Measurements from ENCODE around the gene PHF14.

Gene PHF14

GRCh38 chr7:11078247-11078834 is 104.7 kb downstream of the PHF14 start:
- DNase-seq (ENCODE audit: insufficient read length) (no peak), FAIRE-seq (no peak)
- no peak for TF ChIP-seq POLR2A (IDR thresholded peaks at IDR 0.05; ENCODE audit: low read depth, low read length)
- no peak for TF ChIP-seq POLR2AphosphoS5 (IDR thresholded peaks at IDR 0.05; ENCODE audit: low read depth, low read length)
- no peak for TF ChIP-seq TAF1 (IDR thresholded peaks at IDR 0.05; ENCODE audit: borderline replicate concordance, low read depth, low read length)

DNA sequence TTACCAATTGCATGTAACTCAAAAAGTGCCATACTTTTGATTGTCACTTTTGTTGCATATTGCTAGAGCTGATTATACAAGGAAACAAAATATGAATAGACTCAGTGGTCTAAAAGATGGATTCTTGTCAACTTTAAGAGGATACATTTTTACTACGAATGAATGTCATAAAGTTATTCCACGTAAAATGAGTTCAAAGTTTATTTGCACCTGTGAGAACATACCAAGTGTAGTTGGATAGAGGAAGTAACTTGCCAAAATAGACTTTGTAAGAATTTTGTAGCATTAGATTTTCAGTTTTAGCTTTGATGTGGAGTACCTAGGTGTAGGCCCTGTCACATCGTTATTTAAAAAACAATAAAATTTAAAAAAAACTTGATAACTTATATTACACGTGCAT is 106.2 kb downstream of the PHF14 start:
- no peak for FAIRE-seq
- TF ChIP-seq POLR2AphosphoS5 (IDR thresholded peaks at IDR 0.05; ENCODE audit: low read depth, low read length) (no peak), POLR2A (IDR thresholded peaks at IDR 0.05; ENCODE audit: low read depth, low read length) (no peak), TAF1 (IDR thresholded peaks at IDR 0.05; ENCODE audit: borderline replicate concordance, low read depth, low read length) (no peak)
- no peak for DNase-seq (ENCODE audit: insufficient read length)

- FAIRE-seq, result no peak
- TF ChIP-seq POLR2A (IDR thresholded peaks at IDR 0.05; ENCODE audit: low read depth, low read length) (no peak), POLR2AphosphoS5 (IDR thresholded peaks at IDR 0.05; ENCODE audit: low read depth, low read length) (no peak), TAF1 (IDR thresholded peaks at IDR 0.05; ENCODE audit: borderline replicate concordance, low read depth, low read length) (no peak)
- DNase-seq (ENCODE audit: insufficient read length), result no peak
Observed at GRCh38 chr7:11082121-11082520, 108.4 kb downstream of the PHF14 start.

GRCh38 chr7:11082552-11083213 is 109.0 kb downstream of the PHF14 start:
- TF ChIP-seq POLR2AphosphoS5 (IDR thresholded peaks at IDR 0.05; ENCODE audit: low read depth, low read length) (no peak), POLR2A (IDR thresholded peaks at IDR 0.05; ENCODE audit: low read depth, low read length) (no peak), TAF1 (IDR thresholded peaks at IDR 0.05; ENCODE audit: borderline replicate concordance, low read depth, low read length) (no peak)
- DNase-seq (ENCODE audit: insufficient read length), result no peak
- FAIRE-seq, result no peak

DNA sequence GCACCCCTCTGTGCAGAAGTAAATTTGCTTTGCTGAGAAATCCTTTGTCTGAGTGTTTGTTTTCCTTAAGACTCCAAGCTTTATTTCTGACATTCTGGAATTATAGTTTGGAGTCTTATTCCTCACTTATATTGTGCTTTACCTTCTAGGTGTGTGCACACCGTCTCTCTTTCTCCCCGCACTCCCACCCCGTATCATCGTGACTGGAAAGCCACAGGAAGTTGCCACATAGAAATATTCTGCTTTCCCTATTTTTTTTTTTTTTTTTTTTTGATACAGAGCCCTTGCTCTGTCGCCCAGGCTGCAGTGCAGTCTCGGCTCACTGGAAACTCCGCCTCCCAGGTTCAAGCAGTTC is 109.5 kb downstream of the PHF14 start:
- FAIRE-seq (no peak), DNase-seq (ENCODE audit: insufficient read length) (no peak)
- TF ChIP-seq POLR2A (IDR thresholded peaks at IDR 0.05; ENCODE audit: low read depth, low read length) (no peak), TAF1 (IDR thresholded peaks at IDR 0.05; ENCODE audit: borderline replicate concordance, low read depth, low read length) (no peak), POLR2AphosphoS5 (IDR thresholded peaks at IDR 0.05; ENCODE audit: low read depth, low read length) (no peak)

- peak; percentile 40 for FAIRE-seq
- no peak for DNase-seq (ENCODE audit: insufficient read length)
- no peak for TF ChIP-seq POLR2A (IDR thresholded peaks at IDR 0.05; ENCODE audit: low read depth, low read length)
- no peak for TF ChIP-seq TAF1 (IDR thresholded peaks at IDR 0.05; ENCODE audit: borderline replicate concordance, low read depth, low read length)
- no peak for TF ChIP-seq POLR2AphosphoS5 (IDR thresholded peaks at IDR 0.05; ENCODE audit: low read depth, low read length)
Observed at GRCh38 chr7:11104578-11104977, 130.9 kb downstream of the PHF14 start.

DNA sequence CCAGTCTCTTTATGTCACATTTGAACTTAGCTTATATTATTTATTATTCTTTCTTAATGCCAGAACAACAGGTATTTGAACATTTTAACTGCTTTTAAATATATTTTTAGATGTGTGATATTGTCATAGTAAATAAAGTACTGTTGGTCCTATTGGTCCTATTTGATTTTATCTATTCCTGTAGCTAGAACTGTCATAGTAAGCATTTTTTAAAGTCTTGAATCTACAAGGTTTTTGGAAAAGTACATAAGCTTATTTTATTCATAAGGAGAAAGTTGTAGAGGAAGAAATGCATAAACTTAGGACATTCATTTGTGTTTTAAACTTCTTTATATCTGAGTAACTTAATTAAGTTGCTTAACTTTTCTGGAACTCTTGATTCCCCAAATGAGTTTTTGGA is 136.0 kb downstream of the PHF14 start:
- no peak for FAIRE-seq
- DNase-seq (ENCODE audit: insufficient read length), result no peak
- no peak for TF ChIP-seq POLR2A (IDR thresholded peaks at IDR 0.05; ENCODE audit: low read depth, low read length)
- TF ChIP-seq TAF1 (IDR thresholded peaks at IDR 0.05; ENCODE audit: borderline replicate concordance, low read depth, low read length), result no peak
- TF ChIP-seq POLR2AphosphoS5 (IDR thresholded peaks at IDR 0.05; ENCODE audit: low read depth, low read length), result no peak

DNA sequence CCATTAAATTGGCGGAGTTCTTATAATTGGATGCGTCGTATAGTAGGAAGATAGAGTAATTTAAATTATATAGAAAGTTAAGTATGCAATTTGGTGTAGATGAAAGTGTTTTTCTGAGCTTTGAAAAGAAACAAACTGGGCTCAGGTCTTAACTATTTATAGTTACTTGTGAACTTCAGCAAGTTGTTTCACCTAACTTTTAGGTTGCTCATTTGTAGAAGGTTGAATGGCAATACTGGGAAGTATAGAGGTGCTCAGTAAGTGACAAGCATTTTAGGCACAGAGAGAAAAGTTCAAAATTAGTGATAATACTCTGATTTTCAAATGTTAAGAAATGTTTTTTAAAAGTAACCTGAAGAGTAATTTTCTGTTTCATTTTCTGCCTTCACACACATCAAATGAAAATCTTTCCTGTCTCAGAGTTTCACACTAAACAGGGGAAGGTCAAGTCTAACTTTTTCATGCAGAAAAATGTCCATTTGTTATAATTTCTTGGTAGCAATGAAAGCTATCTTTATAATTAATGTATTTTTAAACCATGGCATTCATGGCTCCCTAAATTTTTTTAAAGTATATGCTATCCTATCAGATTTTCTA is 146.5 kb downstream of the PHF14 start:
- DNase-seq (ENCODE audit: insufficient read length) (no peak), FAIRE-seq (peak; percentile 87)
- TF ChIP-seq POLR2A (IDR thresholded peaks at IDR 0.05; ENCODE audit: low read depth, low read length) (no peak), TAF1 (IDR thresholded peaks at IDR 0.05; ENCODE audit: borderline replicate concordance, low read depth, low read length) (no peak), POLR2AphosphoS5 (IDR thresholded peaks at IDR 0.05; ENCODE audit: low read depth, low read length) (no peak)

GRCh38 chr7:11120675-11121220 is 147.1 kb downstream of the PHF14 start:
- TF ChIP-seq POLR2AphosphoS5 (IDR thresholded peaks at IDR 0.05; ENCODE audit: low read depth, low read length) (no peak), TAF1 (IDR thresholded peaks at IDR 0.05; ENCODE audit: borderline replicate concordance, low read depth, low read length) (no peak), POLR2A (IDR thresholded peaks at IDR 0.05; ENCODE audit: low read depth, low read length) (no peak)
- FAIRE-seq (peak; percentile 36), DNase-seq (ENCODE audit: insufficient read length) (no peak)

DNA sequence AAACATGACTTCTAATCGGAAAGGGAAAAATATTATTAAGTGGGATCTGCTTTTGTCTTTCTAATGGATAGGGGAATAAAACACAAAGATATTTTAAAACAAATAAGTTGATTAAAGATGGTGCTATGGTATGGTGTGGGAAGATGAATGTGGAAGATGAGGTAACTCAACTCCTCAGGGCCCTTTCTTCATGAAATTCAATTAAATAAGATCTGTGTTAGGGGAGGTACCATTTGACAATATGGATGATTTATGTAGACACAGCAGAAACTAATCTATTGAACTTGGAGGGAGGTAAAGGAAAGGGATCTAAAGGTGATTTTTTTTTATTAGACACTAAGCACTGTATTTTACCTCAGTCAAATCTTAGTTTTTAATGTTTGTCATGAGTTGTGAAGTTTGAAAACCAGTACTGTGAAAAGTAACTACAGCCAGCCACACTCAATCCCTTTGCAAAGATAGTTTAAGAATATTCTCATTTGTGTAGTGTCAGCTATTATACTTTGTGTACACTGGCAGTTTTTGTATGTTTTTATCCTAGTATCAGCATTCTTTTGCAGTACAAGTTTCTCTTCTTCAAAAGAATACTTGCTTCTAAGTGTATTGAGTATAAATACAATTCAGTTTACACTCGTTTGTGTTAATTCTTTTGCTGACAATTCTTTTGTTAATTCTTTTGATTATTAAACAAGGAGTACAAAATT is 151.3 kb downstream of the PHF14 start:
- TF ChIP-seq TAF1 (IDR thresholded peaks at IDR 0.05; ENCODE audit: borderline replicate concordance, low read depth, low read length), result no peak
- no peak for TF ChIP-seq POLR2A (IDR thresholded peaks at IDR 0.05; ENCODE audit: low read depth, low read length)
- TF ChIP-seq POLR2AphosphoS5 (IDR thresholded peaks at IDR 0.05; ENCODE audit: low read depth, low read length), result no peak
- FAIRE-seq (no peak), DNase-seq (ENCODE audit: insufficient read length) (no peak)

- no peak for FAIRE-seq
- TF ChIP-seq POLR2AphosphoS5 (IDR thresholded peaks at IDR 0.05; ENCODE audit: low read depth, low read length), result no peak
- no peak for TF ChIP-seq TAF1 (IDR thresholded peaks at IDR 0.05; ENCODE audit: borderline replicate concordance, low read depth, low read length)
- no peak for TF ChIP-seq POLR2A (IDR thresholded peaks at IDR 0.05; ENCODE audit: low read depth, low read length)
- DNase-seq (ENCODE audit: insufficient read length), result no peak
Observed at GRCh38 chr7:11127114-11127785, 153.6 kb downstream of the PHF14 start.

Measured in GM12892 (cell line).